Stimulated activated naive B cell treated with anti-CD40 and anti-IgM and Interleukin-4, amounts not matched to agents 10 μg/mL and 1 μg/mL and 100 μg/mL, for 72 hours (primary cell): Measurements from ENCODE around the gene SPARC.
"Not testable (repeated sequence)": the region's sequence is repeated elsewhere in the genome, so short reads cannot be mapped to it uniquely, and the experiment has no call there.

ENCODE experiments used
- ATAC-seq, 2 donors: fragments of 150-1000 bp; cut with Tn5 transposase; replicated peaks; 2 replicates each; pipeline ENCODE4 v1.10.0; 2021; ENCODE audit warnings: moderate library complexity in 1 of 2
- DNase-seq: peaks from one replicate; pipeline ENCODE4 v3.0.0; 2021
- H3K27ac Mint-ChIP-seq: one replicate; pipeline ENCODE4 v1.8.0; 2022; ENCODE audit warnings: mild to moderate bottlenecking, mixed read lengths
- H3K27me3 Mint-ChIP-seq, 2 donors: one replicate each; pipeline ENCODE4 v1.8.0; 2022; ENCODE audit warnings: mixed read lengths in 2 of 2
- H3K36me3 Mint-ChIP-seq, 2 donors: one replicate each; pipeline ENCODE4 v1.8.0; 2022; ENCODE audit warnings: mixed read lengths in 2 of 2, mild to moderate bottlenecking in 1 of 2
- H3K4me1 Mint-ChIP-seq, 2 donors: one replicate each; pipeline ENCODE4 v1.8.0; 2022; ENCODE audit warnings: mixed read lengths in 2 of 2, mild to moderate bottlenecking in 1 of 2
- H3K4me3 Mint-ChIP-seq, 2 donors: one replicate each; pipeline ENCODE4 v1.8.0; 2022; ENCODE audit warnings: mild to moderate bottlenecking in 2 of 2, mixed read lengths in 2 of 2, moderate library complexity in 1 of 2
- H3K9me3 Mint-ChIP-seq, 2 donors: one replicate each; pipeline ENCODE4 v1.8.0; 2022; ENCODE audit warnings: mixed read lengths in 2 of 2, mild to moderate bottlenecking in 1 of 2

SPARC gene

DNA sequence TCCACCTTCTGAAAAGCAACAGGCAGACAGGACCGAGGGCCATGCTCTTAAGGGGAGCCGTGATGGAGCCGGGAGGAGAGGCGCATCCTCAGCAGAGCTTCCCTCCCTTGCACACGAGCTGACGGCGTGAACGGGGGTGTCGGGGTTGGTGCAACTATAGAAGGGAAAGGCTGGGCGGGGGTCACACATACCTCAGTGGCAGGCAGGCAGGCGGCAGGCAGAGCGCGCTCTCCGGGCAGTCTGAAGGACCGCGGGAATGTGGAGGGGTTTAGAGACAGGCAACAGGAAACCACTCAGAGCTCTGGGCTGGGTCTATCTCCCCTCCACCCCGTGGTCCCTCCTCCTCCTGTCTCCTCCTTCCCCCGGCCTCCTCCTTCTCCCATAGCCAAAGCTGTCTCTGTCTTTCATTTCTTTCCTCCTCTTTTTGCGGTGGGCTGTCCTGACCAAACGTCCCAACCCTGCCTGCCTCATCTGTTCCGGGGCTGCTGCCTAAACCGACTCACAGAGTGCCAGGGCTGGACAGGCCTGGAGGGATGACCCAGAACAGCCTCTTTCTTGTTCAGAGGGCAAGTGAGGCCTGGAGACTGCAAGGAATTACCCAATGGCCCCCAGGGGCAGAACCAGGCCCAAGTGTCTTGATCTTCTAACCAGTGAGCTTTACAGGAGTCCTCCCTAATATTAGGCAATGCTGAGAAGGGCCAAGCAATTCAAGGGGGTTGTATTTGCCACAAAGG is at the start of gene SPARC:
SPARC (minus strand) TSS at position 242 of the 734 bp plus-strand sequence. CDS start 10,727 bp downstream, outside the sequence.
- Mint-ChIP-seq H3K4me3 (peak within 1 kb of the TSS; percentile 33 to 75), H3K36me3 (no peaks in the 10 kb centered on the region)

GRCh38 chr5:151735646-151736045 is 48.9 kb upstream of the SPARC start:
- no peak for DNase-seq
- Mint-ChIP-seq H3K27ac (no peak overlapping the region), H3K27me3 (no peaks in the 10 kb centered on the region), H3K9me3 (no peaks in the 10 kb centered on the region), H3K4me1 (peaks cover 7 to 9% of the 10 kb centered on the region in 2 donors), H3K36me3 (peaks cover 33 to 42% of the 10 kb centered on the region in 2 donors), H3K4me3 (no peak overlapping the region)
- ATAC-seq: no peak

More for the DNA sequence above, at the start of gene SPARC:
- H3K27ac Mint-ChIP-seq: no peak within 1 kb of the TSS
- peaks cover 30 to 31% of the 10 kb centered on the region in 2 donors for H3K27me3 Mint-ChIP-seq
- peaks cover 9 to 11% of the 10 kb centered on the region in 2 donors for H3K4me1 Mint-ChIP-seq
- ATAC-seq (peak; percentile 54 to 65), DNase-seq (no peak)
- H3K9me3 Mint-ChIP-seq: no peaks in the 10 kb centered on the region

DNA sequence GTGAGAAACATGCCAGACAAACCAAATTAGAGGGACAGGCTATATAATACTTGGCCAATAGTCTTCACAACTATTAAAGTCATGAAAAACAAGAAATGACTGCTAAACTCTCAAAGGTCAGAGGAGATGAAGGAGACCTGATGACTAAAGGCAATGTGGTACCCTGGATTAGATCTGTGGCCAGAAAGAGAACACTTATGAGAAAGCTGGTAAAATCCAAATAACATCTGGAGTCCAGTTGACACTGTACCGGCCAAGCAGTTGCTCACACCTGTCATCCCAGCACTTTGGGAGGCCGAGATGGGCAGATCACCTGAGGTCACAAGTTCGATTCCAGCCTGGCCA is 47.3 kb upstream of the SPARC start:
- Mint-ChIP-seq H3K27me3 (no peaks in the 10 kb centered on the region), H3K27ac (no peak overlapping the region), H3K4me3 (no peak overlapping the region), H3K36me3 (peaks cover 34 to 44% of the 10 kb centered on the region in 2 donors), H3K9me3 (peaks cover 0 to 5% of the 10 kb centered on the region in 2 donors), H3K4me1 (no peaks in the 10 kb centered on the region)
- ATAC-seq (no peak), DNase-seq (no peak)

DNA sequence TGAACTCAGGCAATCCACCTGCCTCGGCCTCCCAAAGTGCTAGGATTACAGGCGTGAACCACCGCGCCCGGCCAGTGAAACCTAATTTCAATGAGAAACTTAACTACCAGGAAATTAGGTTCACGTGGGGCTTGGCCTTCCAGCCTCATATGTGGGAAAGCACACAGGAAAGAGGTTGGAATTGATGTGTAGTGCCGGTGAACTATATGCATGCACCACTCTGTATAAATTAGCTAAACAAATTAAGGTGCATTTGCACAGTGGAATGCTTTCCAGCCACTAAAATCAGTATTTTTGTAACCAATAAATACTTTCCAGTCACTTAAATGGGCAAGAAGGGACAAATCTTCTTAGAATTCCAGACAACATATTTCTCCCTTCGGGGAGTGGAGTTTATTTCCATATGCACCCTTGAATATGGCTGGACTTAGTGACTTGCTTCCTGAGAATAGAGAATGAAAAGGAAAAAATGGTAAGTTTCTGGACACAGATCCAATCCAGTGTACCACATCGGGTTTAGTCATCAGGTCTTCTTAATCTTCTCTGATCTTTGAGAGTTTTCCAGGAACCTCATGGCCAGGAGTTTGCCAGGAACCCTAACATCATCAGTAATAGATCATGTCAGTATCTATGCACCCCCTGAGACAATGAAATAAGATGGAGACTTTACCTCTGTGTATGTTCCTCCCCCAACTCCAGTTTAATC is 46.8 kb upstream of the SPARC start:
- Mint-ChIP-seq H3K27ac (no peak overlapping the region), H3K4me3 (no peak overlapping the region), H3K9me3 (peaks cover 0 to 5% of the 10 kb centered on the region in 2 donors), H3K4me1 (no peaks in the 10 kb centered on the region), H3K36me3 (peaks cover 34 to 44% of the 10 kb centered on the region in 2 donors), H3K27me3 (no peaks in the 10 kb centered on the region)
- DNase-seq (no peak), ATAC-seq (no peak)

GRCh38 chr5:151730381-151730780 is 43.7 kb upstream of the SPARC start:
- no peaks in the 10 kb centered on the region for H3K27me3 Mint-ChIP-seq
- no peak for ATAC-seq
- DNase-seq: no peak
- H3K36me3 Mint-ChIP-seq: peaks cover 26 to 36% of the 10 kb centered on the region in 2 donors
- peaks cover 0 to 5% of the 10 kb centered on the region in 2 donors for H3K9me3 Mint-ChIP-seq
- no peaks in the 10 kb centered on the region for H3K4me1 Mint-ChIP-seq
- no peak overlapping the region for H3K4me3 Mint-ChIP-seq
- H3K27ac Mint-ChIP-seq: no peak overlapping the region

- not testable (repeated sequence) for H3K4me3 Mint-ChIP-seq, H3K4me1 Mint-ChIP-seq, H3K27ac Mint-ChIP-seq, DNase-seq, ATAC-seq, H3K9me3 Mint-ChIP-seq, H3K27me3 Mint-ChIP-seq
- H3K36me3 Mint-ChIP-seq: peaks cover 26 to 38% of the 10 kb centered on the region in 2 donors
Measured at GRCh38 chr5:151729597-151729996, 42.9 kb upstream of the SPARC start.

GRCh38 chr5:151724360-151724759 is 37.6 kb upstream of the SPARC start:
- Mint-ChIP-seq H3K4me3 (no peak overlapping the region), H3K27ac (no peak overlapping the region), H3K4me1 (peaks cover 24 to 44% of the 10 kb centered on the region in 2 donors), H3K36me3 (peaks cover 2 to 17% of the 10 kb centered on the region in 2 donors), H3K27me3 (no peaks in the 10 kb centered on the region), H3K9me3 (peaks cover 0 to 2% of the 10 kb centered on the region in 2 donors)
- DNase-seq (no peak), ATAC-seq (no peak)

DNA sequence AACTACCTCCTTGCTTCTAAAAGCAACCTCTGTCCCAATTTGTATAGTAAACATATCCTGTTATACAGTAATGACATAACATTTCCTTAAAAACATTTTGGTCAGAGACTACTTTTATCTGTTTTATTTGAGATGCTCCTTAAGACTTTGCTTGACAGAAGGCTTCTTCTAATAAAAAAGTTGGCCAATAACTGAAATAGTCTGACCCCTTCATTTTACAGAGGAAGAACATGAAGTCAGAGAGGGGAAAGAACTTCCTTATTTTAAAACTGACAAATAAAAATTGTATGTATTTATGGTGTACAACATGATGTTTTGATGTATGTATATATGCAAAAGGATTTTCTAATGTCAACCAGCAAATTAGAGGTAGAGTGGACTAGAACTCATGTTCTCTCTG is 35.8 kb upstream of the SPARC start:
- peaks cover 0 to 8% of the 10 kb centered on the region in 2 donors for H3K36me3 Mint-ChIP-seq
- DNase-seq: no peak
- no peak for ATAC-seq
- H3K27ac Mint-ChIP-seq: no peak overlapping the region
- no peak overlapping the region for H3K4me3 Mint-ChIP-seq
- peaks cover 24 to 44% of the 10 kb centered on the region in 2 donors for H3K4me1 Mint-ChIP-seq
- H3K27me3 Mint-ChIP-seq: no peaks in the 10 kb centered on the region
- H3K9me3 Mint-ChIP-seq: no peaks in the 10 kb centered on the region

DNA sequence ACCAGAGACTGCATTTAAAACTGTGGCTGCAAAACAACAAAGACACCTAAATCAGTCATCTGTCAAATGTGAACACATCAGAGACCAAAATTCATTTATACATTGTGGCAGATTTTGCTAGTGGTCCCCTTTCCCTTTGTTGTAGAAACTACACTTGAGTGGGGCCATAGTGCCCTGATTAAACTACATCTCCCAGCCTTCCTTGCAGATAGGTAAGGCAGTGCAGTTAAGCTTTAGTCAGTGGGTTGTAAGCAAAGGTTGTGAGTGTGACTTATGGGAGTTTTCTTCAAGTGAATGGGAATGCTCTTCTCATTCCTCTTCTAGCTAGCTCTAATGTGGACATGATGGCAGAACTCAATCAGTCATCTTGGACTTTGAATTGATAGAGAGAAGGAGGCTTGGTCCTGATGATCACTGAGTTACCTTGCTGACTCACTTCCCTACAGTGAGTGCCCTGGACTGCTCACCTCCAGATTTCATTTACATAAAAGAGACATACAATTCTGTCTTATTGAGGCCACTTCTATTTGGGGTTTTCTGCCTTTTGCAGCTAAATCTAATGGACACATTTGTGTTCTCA is 35.2 kb upstream of the SPARC start:
- ATAC-seq (peak; percentile 46 to 48), DNase-seq (no peak)
- H3K4me1 Mint-ChIP-seq: peaks cover 24 to 44% of the 10 kb centered on the region in 2 donors
- H3K27ac Mint-ChIP-seq: peak overlapping the region; percentile 94
- H3K9me3 Mint-ChIP-seq: no peaks in the 10 kb centered on the region
- no peak overlapping the region for H3K4me3 Mint-ChIP-seq
- H3K36me3 Mint-ChIP-seq: peaks cover 0 to 7% of the 10 kb centered on the region in 2 donors
- H3K27me3 Mint-ChIP-seq: no peaks in the 10 kb centered on the region

DNA sequence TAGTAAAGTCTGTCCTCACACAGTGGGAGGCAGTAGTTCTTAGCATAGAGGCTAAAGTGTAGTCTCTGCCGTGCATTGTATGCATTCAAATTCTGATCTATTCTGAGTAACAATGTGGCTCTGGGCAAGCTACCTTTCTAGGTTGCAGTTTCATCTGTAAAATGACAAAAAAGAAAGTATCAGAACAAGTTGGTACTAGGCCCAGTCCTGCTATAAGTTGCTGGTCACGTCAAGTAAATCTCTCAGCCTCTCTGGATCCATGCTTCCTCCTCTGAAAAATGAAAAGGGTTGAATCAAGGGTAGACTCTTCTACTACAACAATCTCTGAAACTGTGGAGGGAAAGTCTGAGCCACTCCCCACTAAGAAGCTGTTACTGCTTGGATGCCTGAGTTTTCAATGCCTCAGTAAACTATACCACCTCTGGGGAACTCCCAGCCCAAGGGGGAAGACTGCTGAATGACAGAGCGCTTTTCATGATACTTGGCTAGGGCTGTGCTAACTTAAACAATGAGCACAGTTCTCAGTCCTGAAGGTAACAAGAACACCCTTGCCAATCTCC is 34.5 kb upstream of the SPARC start:
- Mint-ChIP-seq H3K27me3 (no peaks in the 10 kb centered on the region), H3K4me1 (peaks cover 24 to 44% of the 10 kb centered on the region in 2 donors), H3K4me3 (peak overlapping the region; percentile 39 to 63), H3K36me3 (peaks cover 0 to 7% of the 10 kb centered on the region in 2 donors), H3K27ac (peak overlapping the region; percentile 94), H3K9me3 (no peaks in the 10 kb centered on the region)
- ATAC-seq (peak; percentile 95 to 97), DNase-seq (peak; percentile 65)

GRCh38 chr5:151720215-151720614 is 33.5 kb upstream of the SPARC start:
- DNase-seq: no peak
- peak overlapping the region; percentile 62 for H3K27ac Mint-ChIP-seq

GRCh38 chr5:151719228-151720000 is 32.7 kb upstream of the SPARC start:
- ATAC-seq: no peak
- Mint-ChIP-seq H3K36me3 (peaks cover 2 to 4% of the 10 kb centered on the region in 2 donors), H3K4me3 (no peak overlapping the region), H3K9me3 (no peaks in the 10 kb centered on the region), H3K4me1 (peaks cover 24 to 41% of the 10 kb centered on the region in 2 donors), H3K27me3 (peaks cover 0 to 6% of the 10 kb centered on the region in 2 donors), H3K27ac (no peak overlapping the region)
- DNase-seq: peak; percentile 13

More at GRCh38 chr5:151720215-151720614, 33.5 kb upstream of the SPARC start:
- no peaks in the 10 kb centered on the region for H3K9me3 Mint-ChIP-seq
- H3K4me3 Mint-ChIP-seq: no peak overlapping the region
- H3K27me3 Mint-ChIP-seq: peaks cover 0 to under 1% of the 10 kb centered on the region in 2 donors
- ATAC-seq: no peak
- peaks cover 0 to 7% of the 10 kb centered on the region in 2 donors for H3K36me3 Mint-ChIP-seq
- peaks cover 24 to 44% of the 10 kb centered on the region in 2 donors for H3K4me1 Mint-ChIP-seq

DNA sequence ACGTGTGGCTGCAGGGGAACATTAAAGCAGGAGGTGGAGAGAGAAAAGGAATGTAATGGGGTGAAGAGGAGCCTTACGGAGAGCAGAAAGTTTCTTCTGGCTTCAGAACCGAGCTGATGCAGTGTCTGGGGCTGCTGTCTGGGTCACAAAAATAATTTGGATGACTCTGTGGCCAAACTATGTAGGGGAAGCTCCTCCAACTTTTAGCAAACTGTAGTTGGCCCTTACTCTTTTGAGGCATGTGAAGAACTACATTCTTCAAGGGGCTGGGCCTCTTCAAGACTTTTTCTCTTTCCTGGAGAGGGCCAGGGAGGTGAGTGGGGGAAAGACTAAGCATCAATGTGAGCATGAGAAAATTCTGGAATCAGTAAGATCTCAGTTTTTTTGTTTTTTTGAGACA is 31.9 kb upstream of the SPARC start:
- Mint-ChIP-seq H3K9me3 (no peaks in the 10 kb centered on the region), H3K4me1 (peaks cover 24 to 39% of the 10 kb centered on the region in 2 donors), H3K27ac (no peak overlapping the region), H3K27me3 (peaks cover 0 to 6% of the 10 kb centered on the region in 2 donors), H3K36me3 (peaks cover 2 to 3% of the 10 kb centered on the region in 2 donors), H3K4me3 (no peak overlapping the region)
- DNase-seq (no peak), ATAC-seq (no peak)
